Germinal center (tissue), 1 donor: ENCODE data around the gene DHRS11.

ENCODE experiments used
- DNase-seq: peaks from one replicate; pipeline ENCODE4 v3.0.0; 2012; ENCODE audit warnings: mixed read lengths, low spot score

Gene DHRS11, protein sequence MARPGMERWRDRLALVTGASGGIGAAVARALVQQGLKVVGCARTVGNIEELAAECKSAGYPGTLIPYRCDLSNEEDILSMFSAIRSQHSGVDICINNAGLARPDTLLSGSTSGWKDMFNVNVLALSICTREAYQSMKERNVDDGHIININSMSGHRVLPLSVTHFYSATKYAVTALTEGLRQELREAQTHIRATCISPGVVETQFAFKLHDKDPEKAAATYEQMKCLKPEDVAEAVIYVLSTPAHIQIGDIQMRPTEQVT

GRCh38 chr17:36591434-36592315, at the start of gene DHRS11:
Gene DHRS11, plus strand, starts transcription at chr17:36591879. Its CDS starts 131 bp downstream, at chr17:36592010.
- peak; percentile 91 for DNase-seq

DNA sequence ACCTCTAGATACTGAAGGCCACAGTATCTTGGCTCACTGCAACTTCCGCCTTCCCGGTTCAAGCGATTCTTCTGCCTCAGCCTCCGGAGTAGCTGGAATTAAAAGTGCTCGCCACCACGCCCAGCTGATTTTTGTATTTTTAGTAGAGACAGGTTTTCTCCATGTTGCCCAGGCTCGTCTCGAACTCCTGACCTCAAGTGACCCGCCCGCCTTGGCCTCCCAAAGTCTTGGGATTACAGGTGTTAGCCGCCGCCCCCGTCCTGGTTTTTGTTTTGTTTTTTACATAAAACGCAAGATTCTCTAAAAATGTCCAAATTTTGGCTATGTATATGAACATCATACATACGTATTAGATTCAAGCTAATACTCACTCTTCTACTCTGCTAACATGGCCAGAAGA, 48.9 kb upstream of the DHRS11 start:
- DNase-seq, result no peak

GRCh38 chr17:36544044-36544306, 47.7 kb upstream of the DHRS11 start:
- DNase-seq, result peak; percentile 21

GRCh38 chr17:36544307-36545076, 47.2 kb upstream of the DHRS11 start, which contains the start of gene GGNBP2:
Gene GGNBP2, plus strand, starts transcription at chr17:36544919. Its CDS starts 806 bp downstream, at chr17:36545725.
- DNase-seq, result peak; percentile 91

DNA sequence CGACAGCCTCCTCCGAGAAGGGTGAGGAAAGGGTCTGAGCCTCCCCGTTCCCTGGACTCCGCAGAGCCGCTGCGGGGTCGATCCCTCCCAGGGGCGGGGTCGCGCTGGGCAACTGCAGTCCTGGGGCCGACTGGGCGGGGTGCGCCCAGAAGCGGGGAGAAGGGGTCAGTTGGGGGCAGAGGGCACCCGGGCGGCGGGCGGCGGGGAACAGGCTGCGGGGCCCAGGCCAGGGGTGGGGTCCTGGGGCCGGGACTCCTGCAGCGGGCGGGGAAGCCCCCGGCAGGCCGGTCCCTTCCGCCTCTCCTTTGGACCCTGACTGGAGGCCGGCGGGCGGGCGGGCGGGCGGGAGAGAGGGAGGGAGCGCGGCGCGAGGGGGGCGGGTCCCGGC, 46.6 kb upstream of the DHRS11 start:
- DNase-seq, result no peak

GRCh38 chr17:36545465-36546417, 45.9 kb upstream of the DHRS11 start:
- peak; percentile 95 for DNase-seq

GRCh38 chr17:36546418-36547093, 45.1 kb upstream of the DHRS11 start:
- DNase-seq, result no peak

GRCh38 chr17:36547776-36548175, 43.9 kb upstream of the DHRS11 start:
- DNase-seq, result no peak

DNA sequence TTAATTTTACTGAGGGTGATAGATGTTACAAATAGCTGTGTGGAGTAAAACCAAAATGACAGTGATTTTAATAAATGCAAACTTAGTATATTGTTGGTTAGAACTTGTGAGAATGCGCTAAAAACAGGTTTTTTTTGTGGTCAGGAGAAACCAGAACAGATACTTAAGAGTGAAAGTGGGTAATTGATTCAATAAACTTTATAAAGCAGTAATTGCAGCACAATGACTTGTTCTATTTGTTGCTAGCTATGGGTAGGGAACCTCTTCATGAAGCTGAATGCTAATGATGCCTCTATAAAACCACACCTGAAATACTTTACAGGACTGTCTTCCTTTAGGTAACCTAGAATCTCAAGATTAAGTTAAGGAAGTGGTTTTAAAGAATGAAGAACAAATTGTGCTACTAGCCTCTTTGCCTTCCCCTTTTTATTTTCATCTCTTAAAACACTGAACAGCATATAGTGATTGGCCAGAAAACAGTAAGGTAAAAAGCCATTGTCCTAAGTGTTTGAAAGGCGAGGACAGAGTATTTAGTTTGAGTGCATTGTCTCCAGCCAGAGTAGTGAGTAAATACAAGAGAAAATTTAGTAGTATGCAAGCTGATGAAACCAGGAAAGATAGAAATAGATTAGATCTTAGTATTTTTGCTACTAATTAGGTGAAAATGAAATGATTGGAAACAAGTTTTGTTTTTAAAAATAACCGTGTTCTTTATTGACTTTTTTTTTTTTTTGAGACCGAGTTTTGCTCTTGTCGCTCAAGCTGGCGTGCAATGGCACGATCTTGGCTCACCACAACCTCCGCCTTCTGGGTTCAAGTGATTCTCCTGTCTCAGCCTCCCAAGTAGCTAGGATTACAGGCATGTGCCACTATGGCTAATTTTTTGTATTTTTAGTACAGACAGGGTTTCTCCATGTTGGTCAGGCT, 40.9 kb upstream of the DHRS11 start:
- DNase-seq, result peak; percentile 55

GRCh38 chr17:36553459-36553858, 38.2 kb upstream of the DHRS11 start:
- no peak for DNase-seq

DNA sequence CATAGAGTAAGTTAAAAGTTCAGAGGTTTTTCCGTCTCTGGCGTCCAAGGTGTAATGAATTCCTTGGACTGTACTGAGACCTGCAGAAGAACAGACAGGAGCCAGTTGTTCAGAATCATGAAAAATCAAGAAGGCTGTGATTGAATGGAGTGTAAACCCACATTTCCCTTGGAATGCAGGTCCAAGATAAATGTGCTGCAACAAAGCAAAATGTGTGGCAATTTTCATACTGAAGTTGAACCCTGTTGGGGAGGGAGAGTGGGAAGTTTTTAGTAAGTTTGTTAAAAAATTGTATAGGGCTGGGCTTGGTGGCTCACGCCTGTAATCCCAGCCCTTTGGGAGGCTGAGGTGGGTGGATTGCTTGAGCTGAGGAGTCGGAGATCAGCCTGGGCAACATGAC, 25.6 kb upstream of the DHRS11 start:
- no peak for DNase-seq

DNA sequence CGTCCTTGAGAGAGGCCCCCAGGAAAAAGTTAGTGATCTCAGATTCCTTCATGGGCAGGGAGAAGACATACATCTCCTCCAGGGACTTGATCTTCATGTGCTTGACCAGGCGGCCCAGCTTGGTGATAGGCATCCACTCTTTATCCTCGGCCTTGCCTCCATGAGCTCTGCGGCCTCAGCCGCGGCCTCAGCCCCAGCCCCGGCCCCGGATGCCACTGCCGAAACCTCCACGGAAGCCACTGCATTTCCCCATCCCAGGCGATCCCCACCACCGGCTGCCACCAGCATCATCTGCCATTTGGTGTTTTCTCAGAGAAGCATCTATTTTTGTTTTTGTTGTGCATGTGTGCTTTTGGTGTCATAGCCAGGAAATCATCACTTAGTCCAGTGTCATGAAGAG, 16.7 kb upstream of the DHRS11 start:
- DNase-seq, result no peak

GRCh38 chr17:36576793-36577192, 14.9 kb upstream of the DHRS11 start:
- no peak for DNase-seq

- no peak for DNase-seq
Observed at GRCh38 chr17:36578671-36579070, 13.0 kb upstream of the DHRS11 start.

- DNase-seq, result no peak
Observed at GRCh38 chr17:36583787-36584186, 7.9 kb upstream of the DHRS11 start.

DNA sequence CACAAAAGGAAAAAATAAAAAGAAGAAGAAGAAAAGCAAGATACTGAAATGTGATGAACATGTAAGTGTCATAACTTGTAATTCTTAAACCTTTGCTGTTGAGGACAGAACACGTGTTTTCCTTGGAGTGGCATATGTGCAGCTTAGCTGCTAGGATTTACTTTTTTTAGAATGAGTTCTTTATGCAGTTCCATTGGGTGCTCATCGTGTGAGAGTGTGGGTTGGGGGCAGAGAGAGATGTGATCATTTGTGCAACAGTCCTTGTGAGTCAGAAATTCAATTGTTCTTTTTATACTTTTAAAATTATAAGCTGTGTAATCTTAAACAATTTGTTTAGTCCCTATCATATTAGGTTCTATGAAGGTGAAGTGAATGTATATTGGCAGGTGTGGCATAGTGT, 5.5 kb upstream of the DHRS11 start:
- DNase-seq, result no peak

- no peak for DNase-seq
Observed at GRCh38 chr17:36590082-36590481, 1.6 kb upstream of the DHRS11 start.

GRCh38 chr17:36592316-36592715, 637 bp downstream of the DHRS11 start:
- DNase-seq, result no peak

DNA sequence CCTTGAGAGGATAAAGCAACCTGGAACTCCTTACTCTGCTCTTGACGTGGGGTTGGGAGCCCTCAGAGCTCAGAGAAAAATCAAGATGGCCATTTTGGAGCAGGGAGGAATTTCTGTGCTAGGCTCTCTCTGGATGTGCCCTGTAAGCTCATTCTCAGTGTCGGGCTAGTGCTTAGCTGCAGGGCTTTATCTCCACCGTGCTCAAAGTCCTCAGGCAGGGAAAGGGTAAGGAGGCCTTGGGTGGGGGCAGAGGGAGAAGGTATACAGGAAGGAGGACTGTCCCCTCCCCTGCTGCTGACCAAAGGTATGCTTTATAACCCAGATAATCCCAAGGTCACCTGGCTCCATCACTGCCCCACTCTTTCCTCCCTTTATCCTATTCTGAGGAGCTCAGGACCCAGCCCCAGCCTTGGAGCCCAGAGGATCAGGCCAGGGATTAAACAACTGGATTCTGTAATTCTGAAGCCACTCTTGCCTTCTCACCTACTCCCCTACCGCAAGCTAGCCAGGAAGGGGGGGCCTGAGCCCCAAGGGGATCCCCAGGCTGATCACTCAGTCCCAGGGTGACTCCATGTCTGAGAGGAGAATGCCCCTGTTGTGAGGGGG, 1.1 kb downstream of the DHRS11 start:
- DNase-seq, result no peak
